GM23248 (cell line): ENCODE data around the gene SIRT6. TPM values are rescaled to one million over a fixed set of nuclear protein-coding genes. Genes with fewer than 3 reads are reported as not detected.
"Not testable (repeated sequence)": the region's sequence is repeated elsewhere in the genome, so short reads cannot be mapped to it uniquely, and the experiment has no call there.

Source experiments
- DNase-seq: peaks from one replicate; pipeline ENCODE4 v3.0.0-alpha.2; 2015
- H2AFZ ChIP-seq: fragments of 200-600 bp; sonication (generic); 2 replicates; pipeline ENCODE4 v1.6.1; 2016; ENCODE audit warnings: antibody characterized with exemption
- H3F3A ChIP-seq: fragments of 200-600 bp; sonication (generic); 2 replicates; pipeline ENCODE4 v1.6.1; 2016; ENCODE audit warnings: mild to moderate bottlenecking, antibody characterized with exemption, mixed run types; ENCODE audit not compliant: insufficient read depth
- H3K27ac ChIP-seq: fragments of 200-600 bp; sonication (generic); 2 replicates; pipeline ENCODE4 v1.5.1; 2016; ENCODE audit warnings: mild to moderate bottlenecking
- H3K27me3 ChIP-seq: fragments of 200-600 bp; sonication (generic); replicated peaks from 2 replicates; pipeline ENCODE4 v1.6.1; 2016; ENCODE audit warnings: mild to moderate bottlenecking; ENCODE audit not compliant: insufficient read depth
- H3K36me3 ChIP-seq: fragments of 200-600 bp; sonication (generic); 2 replicates; pipeline ENCODE4 v1.6.1; 2016; ENCODE audit warnings: low read depth, mild to moderate bottlenecking
- H3K4me1 ChIP-seq: fragments of 200-600 bp; sonication (generic); 2 replicates; pipeline ENCODE4 v1.6.1; 2016; ENCODE audit warnings: mild to moderate bottlenecking; ENCODE audit not compliant: insufficient read depth
- H3K4me2 ChIP-seq: fragments of 200-600 bp; sonication (generic); one replicate; pipeline ENCODE4 v1.6.1; 2016; ENCODE audit warnings: mild to moderate bottlenecking; ENCODE audit not compliant: unreplicated experiment
- H3K4me3 ChIP-seq: fragments of 200-600 bp; sonication (generic); 2 replicates; pipeline ENCODE4 v1.5.1; 2016; ENCODE audit warnings: mild to moderate bottlenecking
- H3K79me2 ChIP-seq: fragments of 200-600 bp; sonication (generic); 2 replicates; pipeline ENCODE4 v1.6.1; 2016; ENCODE audit warnings: mild to moderate bottlenecking; ENCODE audit not compliant: insufficient read depth
- H3K9ac ChIP-seq: fragments of 200-600 bp; sonication (generic); 2 replicates; pipeline ENCODE4 v1.6.1; 2016; ENCODE audit warnings: mild to moderate bottlenecking
- H3K9me2 ChIP-seq: fragments of 200-600 bp; sonication (generic); 2 replicates; pipeline ENCODE4 v1.6.1; 2016; ENCODE audit warnings: mixed run types, mild to moderate bottlenecking, moderate library complexity; ENCODE audit not compliant: insufficient read depth
- H3K9me3 ChIP-seq: fragments of 200-600 bp; sonication (generic); one replicate; pipeline ENCODE4 v1.6.1; 2017; ENCODE audit warnings: low read depth
- H4K20me1 ChIP-seq: fragments of 200-600 bp; sonication (generic); 2 replicates; pipeline ENCODE4 v1.6.0; 2016; ENCODE audit not compliant: insufficient read depth
- EZH2 ChIP-seq: fragments of 200-600 bp; sonication (generic); IDR thresholded peaks from 2 replicates; pipeline ENCODE4 v1.6.1; 2018; ENCODE audit warnings: antibody characterized with exemption, mild to moderate bottlenecking; ENCODE audit not compliant: insufficient read depth, poor library complexity, severe bottlenecking
- EZH2phosphoT487 ChIP-seq: fragments of 200-600 bp; sonication (generic); IDR thresholded peaks from 2 replicates; pipeline ENCODE4 v1.6.1; 2018; ENCODE audit warnings: antibody characterized with exemption, moderate library complexity, mild to moderate bottlenecking, low read depth; ENCODE audit not compliant: insufficient read depth
- WGBS, 2 experiments: methylation state at CpG; one replicate each; pipeline ENCODE4 v1.1.6; 2015 to 2017; ENCODE audit warnings: low lambda C conversion rate in 2 of 2, low coverage in 1 of 2; ENCODE audit errors: missing lambda C conversion rate in 2 of 2; 5-methylcytosine and 5-hydroxymethylcytosine counted together
- in situ Hi-C: fragments of 300-500 bp; cut with MboI; formaldehyde crosslinking; loops from 2 replicates; pipeline ENCODE4 v1.15.0; 2020
- polyA plus RNA-seq: library from polyadenylated mRNA; unstranded; fragments of >200 nt; fragmentation: Nextera tagmentation; extraction: Ambion mirVana; gene quantifications from 2 replicates; pipeline ENCODE4 v1.2.1, GENCODE V29; 2016
- small RNA-seq: library from RNA; depleted of rRNA; stranded (forward); fragments of <200 nt; gene quantifications from one replicate; pipeline ENCODE3, GENCODE V24; 2014; ENCODE audit warnings: low read depth, low replicate concordance
- total RNA-seq: library from RNA; depleted of rRNA; stranded (reverse); fragments of >200 nt; shearing (Covaris generic); gene quantifications from 2 replicates; pipeline ENCODE4 v1.2.3, GENCODE V29; 2014; rRNA removed

The SIRT6 gene
- total and polyA plus RNA-seq, 2 experiments from 2014 or later = 14.4 to 19.6 TPM

GRCh38 chr19:4130744-4131438, 51.5 kb downstream of the SIRT6 start:
- peak overlapping the region; percentile 39 for H3K27ac ChIP-seq
- peaks cover 9% of the 10 kb centered on the region for H3F3A ChIP-seq
- no peak overlapping the region for H3K9ac ChIP-seq
- H3K9me2 ChIP-seq = no peaks in the 10 kb centered on the region
- peak; percentile 71 for DNase-seq
- H3K4me2 ChIP-seq = peak overlapping the region; percentile 10
- H3K4me1 ChIP-seq = peaks cover 14% of the 10 kb centered on the region; the same call in 1 of the 2 replicates
- H2AFZ ChIP-seq = peak overlapping the region; percentile 37
- no peaks in the 10 kb centered on the region for H3K79me2 ChIP-seq
- H4K20me1 ChIP-seq = no peaks in the 10 kb centered on the region
- H3K9me3 ChIP-seq = no peaks in the 10 kb centered on the region
- no peak overlapping the region; the same call in 1 of the 2 replicates for H3K4me3 ChIP-seq
- WGBS, 2 experiments = 27 to 36% methylated on average over 8 of the region's 8 CpGs
- no peak for TF ChIP-seq EZH2
- TF ChIP-seq EZH2phosphoT487 = no peak
- H3K27me3 ChIP-seq = no peaks in the 10 kb centered on the region
- in situ Hi-C loops = no loop called here
- no peaks in the 10 kb centered on the region for H3K36me3 ChIP-seq

GRCh38 chr19:4129050-4129449, 53.3 kb downstream of the SIRT6 start:
- H2AFZ ChIP-seq, H3K36me3 ChIP-seq, H4K20me1 ChIP-seq, DNase-seq, H3K9ac ChIP-seq, H3K27me3 ChIP-seq, H3K79me2 ChIP-seq, in situ Hi-C loops, H3F3A ChIP-seq, H3K27ac ChIP-seq, H3K4me2 ChIP-seq, H3K4me3 ChIP-seq, H3K9me3 ChIP-seq, H3K9me2 ChIP-seq: not testable (repeated sequence)
- 71 to 76% methylated on average over 7 of the region's 7 CpGs for WGBS, 2 experiments
- peaks cover 14% of the 10 kb centered on the region; the same call in 1 of the 2 replicates for H3K4me1 ChIP-seq

- H3K4me2 ChIP-seq, H3K36me3 ChIP-seq, H3K27ac ChIP-seq, H3K9me3 ChIP-seq, H4K20me1 ChIP-seq, in situ Hi-C loops, H2AFZ ChIP-seq, DNase-seq, H3K27me3 ChIP-seq, H3K9me2 ChIP-seq, H3K4me3 ChIP-seq, H3K9ac ChIP-seq, H3F3A ChIP-seq: not testable (repeated sequence)
- Histone ChIP-seq H3K79me2 (peaks cover 14% of the 10 kb centered on the region), H3K4me1 (peaks cover 14% of the 10 kb centered on the region; the same call in 1 of the 2 replicates)
- WGBS, 2 experiments = 86 to 90% methylated on average over 4 of the region's 4 CpGs
These were observed 55.0 kb downstream of the SIRT6 start for GRCh38 chr19:4127322-4127721.

DNA sequence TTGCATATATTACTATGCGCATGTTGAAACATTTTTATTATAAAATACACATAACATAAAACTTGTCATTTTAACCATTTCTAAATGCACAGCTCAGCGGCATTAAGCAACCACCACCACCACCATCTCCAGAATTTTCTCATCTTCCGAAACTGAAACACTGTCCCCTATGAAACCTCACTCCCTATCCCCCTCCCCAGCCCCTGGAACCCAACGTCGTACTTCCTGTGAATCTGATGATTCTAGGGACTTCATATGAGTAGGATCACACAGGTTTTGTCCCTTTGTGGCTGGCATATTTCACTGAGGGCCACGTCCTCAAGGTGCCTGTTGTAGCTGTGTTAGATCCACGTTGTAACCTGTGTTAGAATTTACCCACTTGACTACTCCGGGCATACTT, 57.7 kb downstream of the SIRT6 start:
- no peak for TF ChIP-seq EZH2
- in situ Hi-C loops = no loop called here
- H3K9ac ChIP-seq = peak overlapping the region; percentile 96
- peak overlapping the region; percentile 99 for H2AFZ ChIP-seq
- peaks cover 38% of the 10 kb centered on the region for H3K79me2 ChIP-seq
- whole genome bisulfite sequencing, 2 experiments = 48 to 55% methylated on average over 8 of the region's 8 CpGs
- peak overlapping the region; percentile 86 for H3K4me3 ChIP-seq
- peaks cover 5% of the 10 kb centered on the region for H3F3A ChIP-seq
- no peaks in the 10 kb centered on the region for H3K9me2 ChIP-seq
- peaks cover 6% of the 10 kb centered on the region; the same call in 1 of the 2 replicates for H3K36me3 ChIP-seq
- no peaks in the 10 kb centered on the region for H3K9me3 ChIP-seq
- no peaks in the 10 kb centered on the region for H3K4me1 ChIP-seq
- no peak overlapping the region for H3K27ac ChIP-seq
- peak overlapping the region; percentile 97 for H3K4me2 ChIP-seq
- no peaks in the 10 kb centered on the region; the same call in 1 of the 2 replicates for H4K20me1 ChIP-seq
- no peak for DNase-seq
- H3K27me3 ChIP-seq = no peaks in the 10 kb centered on the region

Small RNAs within 50 kb of the gene (small RNA-seq; reads per million reads assigned to genes)
- gene RF00017 = not detected

Other genes starting within 250 kb of the SIRT6 start
- not detected in 2 replicates for gene NMRK2, start 249.5 kb downstream of the SIRT6 start, total RNA-seq
- not detected in 2 replicates for gene NMRK2, start 249.5 kb downstream of the SIRT6 start, polyA plus RNA-seq
- 167 and 194 TPM in 2 replicates for gene DAPK3, start 211.5 kb downstream of the SIRT6 start, total RNA-seq
- 47.6 and 51.1 TPM in 2 replicates for gene DAPK3, start 211.5 kb downstream of the SIRT6 start, polyA plus RNA-seq
- 2,755 and 2,906 TPM in 2 replicates for gene EEF2, start 197.1 kb downstream of the SIRT6 start, total RNA-seq
- gene EEF2, start 197.1 kb downstream of the SIRT6 start, polyA plus RNA-seq = 326 and 331 TPM in 2 replicates
- gene PIAS4, start 174.8 kb downstream of the SIRT6 start, total RNA-seq = 16.8 and 21.0 TPM in 2 replicates
- gene PIAS4, start 174.8 kb downstream of the SIRT6 start, polyA plus RNA-seq = 6.9 and 9.1 TPM in 2 replicates
- 33.6 and 41.3 TPM in 2 replicates for gene ZBTB7A, start 115.7 kb downstream of the SIRT6 start, total RNA-seq
- 17.8 and 20.6 TPM in 2 replicates for gene ZBTB7A, start 115.7 kb downstream of the SIRT6 start, polyA plus RNA-seq
- 162 and 212 TPM in 2 replicates for gene MAP2K2, start 58.4 kb downstream of the SIRT6 start, total RNA-seq
- gene MAP2K2, start 58.4 kb downstream of the SIRT6 start, polyA plus RNA-seq = 32.3 and 47.0 TPM in 2 replicates
- not detected in 2 replicates for gene CREB3L3, start 28.9 kb downstream of the SIRT6 start, total RNA-seq
- not detected in 2 replicates for gene CREB3L3, start 28.9 kb downstream of the SIRT6 start, polyA plus RNA-seq
- gene ANKRD24, start 126 bp upstream of the SIRT6 start, total RNA-seq = 0.54 and 3.3 TPM in 2 replicates
- 0.14 and 0.46 TPM in 2 replicates for gene ANKRD24, start 126 bp upstream of the SIRT6 start, polyA plus RNA-seq
- gene EBI3, start 47.0 kb upstream of the SIRT6 start, total RNA-seq = 0.76 TPM in 1 of 2 replicates, not detected in the other
- gene EBI3, start 47.0 kb upstream of the SIRT6 start, polyA plus RNA-seq = 0.56 and 1.1 TPM in 2 replicates
- gene YJU2, start 64.5 kb upstream of the SIRT6 start, total RNA-seq = 17.3 and 20.1 TPM in 2 replicates
- 10.6 and 12.9 TPM in 2 replicates for gene YJU2, start 64.5 kb upstream of the SIRT6 start, polyA plus RNA-seq
- not detected in 2 replicates for gene SHD, start 96.7 kb upstream of the SIRT6 start, total RNA-seq
- not detected in 2 replicates for gene SHD, start 96.7 kb upstream of the SIRT6 start, polyA plus RNA-seq
- not detected in 2 replicates for gene TMIGD2, start 119.8 kb upstream of the SIRT6 start, total RNA-seq
- not detected in 2 replicates for gene TMIGD2, start 119.8 kb upstream of the SIRT6 start, polyA plus RNA-seq
- gene FSD1, start 122.0 kb upstream of the SIRT6 start, total RNA-seq = 5.8 and 16.2 TPM in 2 replicates
- gene FSD1, start 122.0 kb upstream of the SIRT6 start, polyA plus RNA-seq = 5.8 TPM in 2 replicates
- gene STAP2, start 156.3 kb upstream of the SIRT6 start, total RNA-seq = 1.8 and 6.4 TPM in 2 replicates
- gene STAP2, start 156.3 kb upstream of the SIRT6 start, polyA plus RNA-seq = 1.7 TPM in 2 replicates
- gene MPND, start 161.0 kb upstream of the SIRT6 start, total RNA-seq = 3.0 and 6.2 TPM in 2 replicates
- gene MPND, start 161.0 kb upstream of the SIRT6 start, polyA plus RNA-seq = 5.0 and 8.4 TPM in 2 replicates
- gene SH3GL1, start 218.0 kb upstream of the SIRT6 start, total RNA-seq = 114 and 141 TPM in 2 replicates
- gene SH3GL1, start 218.0 kb upstream of the SIRT6 start, polyA plus RNA-seq = 151 and 159 TPM in 2 replicates
- gene CHAF1A, start 220.1 kb upstream of the SIRT6 start, total RNA-seq = 9.1 and 11.6 TPM in 2 replicates
- 11.9 and 12.6 TPM in 2 replicates for gene CHAF1A, start 220.1 kb upstream of the SIRT6 start, polyA plus RNA-seq